HEK293 (cell line): ENCODE results near the gene ELAVL3.

Experiments used
- FEZF1 ChIP-seq: fragments of 450-650 bp; formaldehyde crosslinking; IDR thresholded peaks from 2 replicates; pipeline ENCODE4 v1.5.1; 2016; ENCODE audit warnings: missing biosample characterization, missing genetic modification characterization
- GLI4 ChIP-seq: fragments of 450-650 bp; formaldehyde crosslinking; IDR thresholded peaks from 2 replicates; pipeline ENCODE4 v1.5.1; 2016; ENCODE audit warnings: missing biosample characterization, missing genetic modification characterization
- IKZF3 ChIP-seq: fragments of 450-650 bp; IDR thresholded peaks from 2 replicates; pipeline ENCODE4 v1.5.0; 2018; ENCODE audit warnings: missing biosample characterization, mild to moderate bottlenecking, missing genetic modification characterization, moderate library complexity
- KLF9 ChIP-seq: fragments of 450-650 bp; formaldehyde crosslinking; IDR thresholded peaks from 2 replicates; pipeline ENCODE4 v1.5.1; 2016; ENCODE audit warnings: missing biosample characterization, missing genetic modification characterization, low read depth
- MZF1 ChIP-seq: fragments of 450-650 bp; formaldehyde crosslinking; IDR thresholded peaks from 2 replicates; pipeline ENCODE4 v1.5.1; 2017; ENCODE audit warnings: missing biosample characterization, missing genetic modification characterization, borderline replicate concordance
- SALL2 ChIP-seq: fragments of 450-650 bp; formaldehyde crosslinking; IDR thresholded peaks from 2 replicates; pipeline ENCODE4 v1.5.0; 2017; ENCODE audit warnings: missing biosample characterization, mild to moderate bottlenecking, missing genetic modification characterization, borderline replicate concordance
- TCF7L2 ChIP-seq: IDR thresholded peaks from 2 replicates; pipeline ENCODE4 v1.6.1; 2011; ENCODE audit warnings: low read depth, mild to moderate bottlenecking, inconsistent platforms, low read length, moderate library complexity, borderline replicate concordance
- TRIM28 ChIP-seq: IDR thresholded peaks from 2 replicates; pipeline ENCODE4 v1.6.1; 2011; ENCODE audit warnings: low read length, control low read depth, borderline replicate concordance
- WT1 ChIP-seq: fragments of 450-650 bp; formaldehyde crosslinking; IDR thresholded peaks from 2 replicates; pipeline ENCODE4 v1.5.1; 2016; ENCODE audit warnings: missing biosample characterization, missing genetic modification characterization
- ZBTB20 ChIP-seq: fragments of 450-650 bp; formaldehyde crosslinking; IDR thresholded peaks from 2 replicates; pipeline ENCODE4 v1.5.1; 2016; ENCODE audit warnings: missing biosample characterization, missing genetic modification characterization
- ZFHX2 ChIP-seq: fragments of 450-650 bp; formaldehyde crosslinking; conservative IDR thresholded peaks from 2 replicates; pipeline ENCODE4 v1.5.1; 2016; ENCODE audit warnings: missing biosample characterization, missing genetic modification characterization
- ZFP3 ChIP-seq: fragments of 450-650 bp; formaldehyde crosslinking; IDR thresholded peaks from 2 replicates; pipeline ENCODE4 v1.5.1; 2016; ENCODE audit warnings: low read depth, missing biosample characterization, missing genetic modification characterization
- ZNF10 ChIP-seq: fragments of 450-650 bp; formaldehyde crosslinking; IDR thresholded peaks from 2 replicates; pipeline ENCODE4 v1.5.1; 2017; ENCODE audit warnings: missing biosample characterization, missing genetic modification characterization
- ZNF140 ChIP-seq: fragments of 450-650 bp; formaldehyde crosslinking; IDR thresholded peaks from 2 replicates; pipeline ENCODE4 v1.5.1; 2016; ENCODE audit warnings: missing biosample characterization, missing genetic modification characterization
- ZNF155 ChIP-seq: fragments of 450-650 bp; formaldehyde crosslinking; IDR thresholded peaks from 2 replicates; pipeline ENCODE4 v1.5.1; 2016; ENCODE audit warnings: missing biosample characterization, missing genetic modification characterization
- ZNF24 ChIP-seq: fragments of 450-650 bp; formaldehyde crosslinking; IDR thresholded peaks from 2 replicates; pipeline ENCODE4 v1.5.1; 2016; ENCODE audit warnings: missing biosample characterization, missing genetic modification characterization
- ZNF350 ChIP-seq: fragments of 450-650 bp; formaldehyde crosslinking; IDR thresholded peaks from 2 replicates; pipeline ENCODE4 v1.5.0; 2017; ENCODE audit warnings: missing biosample characterization, mild to moderate bottlenecking, missing genetic modification characterization
- ZNF426 ChIP-seq: fragments of 450-650 bp; formaldehyde crosslinking; IDR thresholded peaks from 2 replicates; pipeline ENCODE4 v1.5.1; 2017; ENCODE audit warnings: missing biosample characterization, missing genetic modification characterization, mild to moderate bottlenecking, inconsistent platforms, moderate library complexity
- ZNF501 ChIP-seq: fragments of 450-650 bp; formaldehyde crosslinking; IDR thresholded peaks from 2 replicates; pipeline ENCODE4 v1.5.1; 2016; ENCODE audit warnings: missing biosample characterization, missing genetic modification characterization
- ZNF529 ChIP-seq: fragments of 450-650 bp; formaldehyde crosslinking; IDR thresholded peaks from 2 replicates; pipeline ENCODE4 v1.5.1; 2017; ENCODE audit warnings: missing genetic modification characterization, missing biosample characterization; ENCODE audit not compliant: insufficient replicate concordance
- ZNF530 ChIP-seq: fragments of 450-650 bp; formaldehyde crosslinking; IDR thresholded peaks from 2 replicates; pipeline ENCODE4 v1.5.1; 2016; ENCODE audit warnings: low read depth, missing biosample characterization, missing genetic modification characterization
- ZNF626 ChIP-seq: fragments of 450-650 bp; sonication (Bioruptor Pico); formaldehyde crosslinking; IDR thresholded peaks from 2 replicates; pipeline ENCODE4 v1.5.1; 2018; ENCODE audit warnings: missing biosample characterization, missing genetic modification characterization, inconsistent platforms
- ZNF76 ChIP-seq: fragments of 450-650 bp; formaldehyde crosslinking; IDR thresholded peaks from 2 replicates; pipeline ENCODE4; 2016; ENCODE audit warnings: low read depth, missing biosample characterization, missing genetic modification characterization, borderline replicate concordance
- ZNF768 ChIP-seq: fragments of 450-650 bp; formaldehyde crosslinking; IDR thresholded peaks from 2 replicates; pipeline ENCODE4 v1.5.1; 2018; ENCODE audit warnings: missing biosample characterization, mild to moderate bottlenecking, missing genetic modification characterization
- ZNF837 ChIP-seq: fragments of 450-650 bp; formaldehyde crosslinking; IDR thresholded peaks from 2 replicates; pipeline ENCODE4 v1.5.1; 2016; ENCODE audit warnings: missing biosample characterization, missing genetic modification characterization
- TF ChIP-seq, protein P1 (sequence below): fragments of 450-650 bp; formaldehyde crosslinking; conservative IDR thresholded peaks from 2 replicates; pipeline ENCODE4 v1.5.1; 2016; ENCODE audit warnings: low read depth, missing biosample characterization, missing genetic modification characterization
- TF ChIP-seq, protein P2 (sequence below): IDR thresholded peaks from 2 replicates; pipeline ENCODE4 v1.6.1; 2011; ENCODE audit warnings: mild to moderate bottlenecking, low read depth, low read length, borderline replicate concordance
- TF ChIP-seq, protein P3 (sequence below): fragments of 450-650 bp; formaldehyde crosslinking; IDR thresholded peaks from 2 replicates; pipeline ENCODE4 v1.5.1; 2016; ENCODE audit warnings: missing biosample characterization, missing genetic modification characterization
- TF ChIP-seq, protein P4 (sequence below): fragments of 450-650 bp; formaldehyde crosslinking; IDR thresholded peaks from 2 replicates; pipeline ENCODE4 v1.5.1; 2016; ENCODE audit warnings: missing biosample characterization, missing genetic modification characterization
- TF ChIP-seq, protein P5 (sequence below): fragments of 450-650 bp; formaldehyde crosslinking; optimal IDR thresholded peaks from 2 replicates; pipeline ENCODE3; 2016; ENCODE audit warnings: missing biosample characterization, mild to moderate bottlenecking, missing genetic modification characterization

The ELAVL3 gene

DNA sequence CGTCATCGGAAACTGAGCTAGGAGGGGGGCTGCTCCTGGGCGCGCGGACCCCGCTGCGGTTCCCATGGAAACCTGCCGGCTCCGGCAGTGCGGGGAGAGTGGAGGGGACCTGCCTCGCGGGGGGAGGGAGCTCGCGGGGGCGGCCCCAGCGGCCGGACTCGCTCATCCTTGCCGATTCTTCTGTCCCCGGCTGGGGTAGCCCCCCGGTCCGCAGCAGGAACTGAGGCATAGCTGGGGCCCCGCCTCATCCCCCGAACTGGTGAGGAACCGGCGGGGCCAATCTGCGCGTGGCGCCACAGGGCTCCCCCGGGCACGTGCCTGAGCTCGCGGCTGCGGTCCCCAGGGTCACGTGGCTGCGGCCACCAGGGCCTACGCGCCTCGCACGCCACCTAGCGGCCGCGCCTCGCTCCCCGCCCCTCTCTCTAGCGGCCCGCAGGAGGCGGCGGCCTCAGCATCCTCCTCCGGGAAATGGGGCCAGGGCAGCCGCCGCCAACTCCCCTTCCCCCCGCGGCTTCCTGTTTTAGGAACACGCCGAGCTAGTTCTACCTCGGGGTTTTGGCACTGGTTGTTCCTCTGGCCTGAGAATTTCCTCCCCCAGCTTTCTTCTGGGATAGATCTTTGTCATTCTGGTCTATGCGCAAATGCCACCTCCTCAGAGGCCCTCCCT lies 1.7 kb upstream of the ELAVL3 start (continued):
- TF ChIP-seq, protein P1, sequence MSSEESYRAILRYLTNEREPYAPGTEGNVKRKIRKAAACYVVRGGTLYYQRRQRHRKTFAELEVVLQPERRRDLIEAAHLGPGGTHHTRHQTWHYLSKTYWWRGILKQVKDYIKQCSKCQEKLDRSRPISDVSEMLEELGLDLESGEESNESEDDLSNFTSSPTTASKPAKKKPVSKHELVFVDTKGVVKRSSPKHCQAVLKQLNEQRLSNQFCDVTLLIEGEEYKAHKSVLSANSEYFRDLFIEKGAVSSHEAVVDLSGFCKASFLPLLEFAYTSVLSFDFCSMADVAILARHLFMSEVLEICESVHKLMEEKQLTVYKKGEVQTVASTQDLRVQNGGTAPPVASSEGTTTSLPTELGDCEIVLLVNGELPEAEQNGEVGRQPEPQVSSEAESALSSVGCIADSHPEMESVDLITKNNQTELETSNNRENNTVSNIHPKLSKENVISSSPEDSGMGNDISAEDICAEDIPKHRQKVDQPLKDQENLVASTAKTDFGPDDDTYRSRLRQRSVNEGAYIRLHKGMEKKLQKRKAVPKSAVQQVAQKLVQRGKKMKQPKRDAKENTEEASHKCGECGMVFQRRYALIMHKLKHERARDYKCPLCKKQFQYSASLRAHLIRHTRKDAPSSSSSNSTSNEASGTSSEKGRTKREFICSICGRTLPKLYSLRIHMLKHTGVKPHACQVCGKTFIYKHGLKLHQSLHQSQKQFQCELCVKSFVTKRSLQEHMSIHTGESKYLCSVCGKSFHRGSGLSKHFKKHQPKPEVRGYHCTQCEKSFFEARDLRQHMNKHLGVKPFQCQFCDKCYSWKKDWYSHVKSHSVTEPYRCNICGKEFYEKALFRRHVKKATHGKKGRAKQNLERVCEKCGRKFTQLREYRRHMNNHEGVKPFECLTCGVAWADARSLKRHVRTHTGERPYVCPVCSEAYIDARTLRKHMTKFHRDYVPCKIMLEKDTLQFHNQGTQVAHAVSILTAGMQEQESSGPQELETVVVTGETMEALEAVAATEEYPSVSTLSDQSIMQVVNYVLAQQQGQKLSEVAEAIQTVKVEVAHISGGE (tag by site-specific recombination) = peak; percentile 48; the same call in 1 of the 2 replicates
- no peak; the same call in 1 of the 2 replicates for TF ChIP-seq ZNF626 (tag by site-specific recombination)
- TF ChIP-seq WT1 (tag by site-specific recombination) = peak; percentile 50; the same call in 1 of the 2 replicates
- no peak for TF ChIP-seq TCF7L2
- TF ChIP-seq ZNF426 (tag by site-specific recombination) = no peak
- no peak; the same call in 1 of the 2 replicates for TF ChIP-seq TRIM28
- TF ChIP-seq ZNF350 (tag by site-specific recombination) = no peak
- peak; percentile 75; the same call in 1 of the 2 replicates for TF ChIP-seq ZNF76 (tag by site-specific recombination)
- peak; percentile 90 for TF ChIP-seq ZNF501
- TF ChIP-seq ZNF155 (tag by site-specific recombination) = no peak
- TF ChIP-seq, protein P2, sequence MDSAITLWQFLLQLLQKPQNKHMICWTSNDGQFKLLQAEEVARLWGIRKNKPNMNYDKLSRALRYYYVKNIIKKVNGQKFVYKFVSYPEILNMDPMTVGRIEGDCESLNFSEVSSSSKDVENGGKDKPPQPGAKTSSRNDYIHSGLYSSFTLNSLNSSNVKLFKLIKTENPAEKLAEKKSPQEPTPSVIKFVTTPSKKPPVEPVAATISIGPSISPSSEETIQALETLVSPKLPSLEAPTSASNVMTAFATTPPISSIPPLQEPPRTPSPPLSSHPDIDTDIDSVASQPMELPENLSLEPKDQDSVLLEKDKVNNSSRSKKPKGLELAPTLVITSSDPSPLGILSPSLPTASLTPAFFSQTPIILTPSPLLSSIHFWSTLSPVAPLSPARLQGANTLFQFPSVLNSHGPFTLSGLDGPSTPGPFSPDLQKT = no peak
- peak; percentile 27 for TF ChIP-seq MZF1 (tag by site-specific recombination)
- TF ChIP-seq ZNF10 (tag by site-specific recombination) = peak; percentile 53; the same call in 1 of the 2 replicates
- TF ChIP-seq ZNF529 (tag by site-specific recombination) = no peak
- TF ChIP-seq ZNF530 (tag by site-specific recombination) = no peak
- 0 out of 2 replicates have a peak, but pooled peaks have one; percentile 52 for TF ChIP-seq ZNF24 (tag by site-specific recombination)
- peak; percentile 87 for TF ChIP-seq KLF9 (tag by site-specific recombination)
- no peak for TF ChIP-seq GLI4 (tag by site-specific recombination)
- TF ChIP-seq, protein P3, sequence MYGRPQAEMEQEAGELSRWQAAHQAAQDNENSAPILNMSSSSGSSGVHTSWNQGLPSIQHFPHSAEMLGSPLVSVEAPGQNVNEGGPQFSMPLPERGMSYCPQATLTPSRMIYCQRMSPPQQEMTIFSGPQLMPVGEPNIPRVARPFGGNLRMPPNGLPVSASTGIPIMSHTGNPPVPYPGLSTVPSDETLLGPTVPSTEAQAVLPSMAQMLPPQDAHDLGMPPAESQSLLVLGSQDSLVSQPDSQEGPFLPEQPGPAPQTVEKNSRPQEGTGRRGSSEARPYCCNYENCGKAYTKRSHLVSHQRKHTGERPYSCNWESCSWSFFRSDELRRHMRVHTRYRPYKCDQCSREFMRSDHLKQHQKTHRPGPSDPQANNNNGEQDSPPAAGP (tag by site-specific recombination) = peak; percentile 94
- TF ChIP-seq, protein P4, sequence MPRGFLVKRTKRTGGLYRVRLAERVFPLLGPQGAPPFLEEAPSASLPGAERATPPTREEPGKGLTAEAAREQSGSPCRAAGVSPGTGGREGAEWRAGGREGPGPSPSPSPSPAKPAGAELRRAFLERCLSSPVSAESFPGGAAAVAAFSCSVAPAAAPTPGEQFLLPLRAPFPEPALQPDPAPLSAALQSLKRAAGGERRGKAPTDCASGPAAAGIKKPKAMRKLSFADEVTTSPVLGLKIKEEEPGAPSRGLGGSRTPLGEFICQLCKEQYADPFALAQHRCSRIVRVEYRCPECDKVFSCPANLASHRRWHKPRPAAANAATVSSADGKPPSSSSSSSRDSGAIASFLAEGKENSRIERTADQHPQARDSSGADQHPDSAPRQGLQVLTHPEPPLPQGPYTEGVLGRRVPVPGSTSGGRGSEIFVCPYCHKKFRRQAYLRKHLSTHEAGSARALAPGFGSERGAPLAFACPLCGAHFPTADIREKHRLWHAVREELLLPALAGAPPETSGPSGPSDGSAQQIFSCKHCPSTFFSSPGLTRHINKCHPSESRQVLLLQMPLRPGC = peak; percentile 75
- 0 out of 2 replicates have a peak, but pooled peaks have one; percentile 9 for TF ChIP-seq FEZF1 (tag by site-specific recombination)
- no peak for TF ChIP-seq ZNF768 (tag by site-specific recombination)
- TF ChIP-seq, protein P5, sequence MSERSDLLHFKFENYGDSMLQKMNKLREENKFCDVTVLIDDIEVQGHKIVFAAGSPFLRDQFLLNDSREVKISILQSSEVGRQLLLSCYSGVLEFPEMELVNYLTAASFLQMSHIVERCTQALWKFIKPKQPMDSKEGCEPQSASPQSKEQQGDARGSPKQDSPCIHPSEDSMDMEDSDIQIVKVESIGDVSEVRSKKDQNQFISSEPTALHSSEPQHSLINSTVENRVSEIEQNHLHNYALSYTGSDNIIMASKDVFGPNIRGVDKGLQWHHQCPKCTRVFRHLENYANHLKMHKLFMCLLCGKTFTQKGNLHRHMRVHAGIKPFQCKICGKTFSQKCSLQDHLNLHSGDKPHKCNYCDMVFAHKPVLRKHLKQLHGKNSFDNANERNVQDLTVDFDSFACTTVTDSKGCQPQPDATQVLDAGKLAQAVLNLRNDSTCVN = peak; percentile 93
- peak; percentile 64; the same call in 1 of the 2 replicates for TF ChIP-seq ZBTB20 (tag by site-specific recombination)
- TF ChIP-seq IKZF3 = 0 out of 2 replicates have a peak, but pooled peaks have one; percentile 32
- no peak; the same call in 1 of the 2 replicates for TF ChIP-seq SALL2 (tag by site-specific recombination)
- TF ChIP-seq ZFP3 (tag by site-specific recombination) = no peak
- no peak for TF ChIP-seq ZNF837 (tag by site-specific recombination)
- TF ChIP-seq ZFHX2 (tag by site-specific recombination) = peak; percentile 71
- TF ChIP-seq ZNF140 (tag by site-specific recombination) = no peak
